K562 (cell line): ENCODE data around the gene KLHL33. TPM values are rescaled to one million over a fixed set of nuclear protein-coding genes. Genes with fewer than 3 reads are reported as not detected.
A peak's percentile ranks its signal among the peaks of the same experiment; 100 is the strongest.

Source experiments
- ARHGAP35 ChIP-seq: fragments of 450-650 bp; IDR thresholded peaks from 2 replicates; pipeline ENCODE4 v1.6.1; 2018; ENCODE audit not compliant: partially characterized antibody
- CLOCK ChIP-seq: fragments of 250-450 bp; sonication (Bioruptor Pico); IDR thresholded peaks from 2 replicates; pipeline ENCODE4 v1.4.0; 2020; ENCODE audit warnings: mild to moderate bottlenecking, moderate library complexity, borderline replicate concordance
- FUS ChIP-seq: fragments of 200-400 bp; formaldehyde crosslinking; optimal IDR thresholded peaks from 2 replicates; pipeline ENCODE3; 2017; ENCODE audit warnings: low read depth, low read length
- HMG20B ChIP-seq: fragments of 250-450 bp; sonication (Bioruptor Pico); IDR thresholded peaks from 2 replicates; pipeline ENCODE4 v1.5.0; 2021; ENCODE audit warnings: mild to moderate bottlenecking
- HNRNPK ChIP-seq: fragments of 200-400 bp; formaldehyde crosslinking; IDR thresholded peaks from one replicate; pipeline ENCODE4 v1.6.1; 2018; ENCODE audit warnings: mild to moderate bottlenecking, low read depth, low read length; ENCODE audit not compliant: poor library complexity, severe bottlenecking
- HNRNPL ChIP-seq: fragments of 200-400 bp; formaldehyde crosslinking; IDR thresholded peaks from 2 replicates; pipeline ENCODE4 v1.6.1; 2017; ENCODE audit warnings: low read depth, mild to moderate bottlenecking, low read length
- ILK ChIP-seq: fragments of 450-650 bp; IDR thresholded peaks from 2 replicates; pipeline ENCODE4 v1.6.1; 2016; ENCODE audit warnings: missing genetic modification characterization, low read depth, mild to moderate bottlenecking, missing compliant biosample characterization, moderate library complexity, borderline replicate concordance
- MTF1 ChIP-seq: fragments of 250-450 bp; sonication (Bioruptor Pico); IDR thresholded peaks from 2 replicates; pipeline ENCODE4 v1.9.0; 2021; ENCODE audit warnings: moderate library complexity, mild to moderate bottlenecking, inconsistent platforms, borderline replicate concordance
- POLR2AphosphoS5 ChIP-seq: IDR thresholded peaks from 2 replicates; pipeline ENCODE4 v1.6.1; 2011; ENCODE audit warnings: mild to moderate bottlenecking, low read depth, low read length, moderate library complexity; ENCODE audit not compliant: control insufficient read depth, insufficient read depth
- SFPQ ChIP-seq: fragments of 200-400 bp; formaldehyde crosslinking; IDR thresholded peaks from 2 replicates; pipeline ENCODE4 v1.6.1; 2017; ENCODE audit warnings: mild to moderate bottlenecking, low read depth, low read length, moderate library complexity
- SIN3B ChIP-seq: fragments of 450-650 bp; IDR thresholded peaks from 2 replicates; pipeline ENCODE4 v1.6.1; 2017; ENCODE audit warnings: low read depth, mild to moderate bottlenecking, moderate library complexity
- TAF9B ChIP-seq: fragments of 450-650 bp; IDR thresholded peaks from 2 replicates; pipeline ENCODE4 v1.6.1; 2018; ENCODE audit warnings: mild to moderate bottlenecking; ENCODE audit not compliant: partially characterized antibody
- ZNF175 ChIP-seq: fragments of 200-800 bp; sonication (Bioruptor generic); IDR thresholded peaks from 2 replicates; pipeline ENCODE4 v1.6.1; 2016; ENCODE audit warnings: low read depth, mild to moderate bottlenecking, missing genetic modification characterization, missing compliant biosample characterization
- ZNF395 ChIP-seq: fragments of 200-800 bp; sonication (Bioruptor generic); IDR thresholded peaks from 2 replicates; pipeline ENCODE4 v1.6.1; 2017; ENCODE audit warnings: missing genetic modification characterization, missing compliant biosample characterization
- ZNF75A ChIP-seq: fragments of 450-650 bp; formaldehyde crosslinking; IDR thresholded peaks from 2 replicates; pipeline ENCODE4 v1.4.0; 2020; ENCODE audit warnings: mild to moderate bottlenecking
- ZNF764 ChIP-seq: fragments of 250-450 bp; sonication (Bioruptor Pico); IDR thresholded peaks from 2 replicates; pipeline ENCODE4 v1.4.0; 2020; ENCODE audit warnings: low read depth, mild to moderate bottlenecking, moderate library complexity
- polyA plus RNA-seq, 8 experiments: library from polyadenylated mRNA; depleted of rRNA in 4 of 8; stranded (reverse) in 5 of 8; unstranded in 3 of 8; fragments of >200 nt; fragmentation: Nextera tagmentation in 2 of 8; fragmentation: Illumina TruSeq in 1 of 8; extraction: Ambion mirVana in 2 of 8; extraction: Trizol in 1 of 8; gene quantifications; 2 replicates each; pipeline versions ENCODE4 v1.2.1 to v1.2.3, GENCODE V29; 2011 to 2014; ENCODE audit warnings: inconsistent platforms in 1 of 8, missing spikeins in 1 of 8
- total RNA-seq, 7 experiments: library from RNA; depleted of rRNA in 6 of 7; stranded (reverse); fragments of >200 nt in 6 of 7; fragmentation: Illumina TruSeq in 2 of 7; extraction: Trizol in 2 of 7; gene quantifications; 2 replicates each; pipeline versions ENCODE4 v1.2.1 to v1.2.3, GENCODE V29; 2011 to 2021; ENCODE audit warnings: low replicate concordance in 1 of 7
- TF ChIP-seq, protein P1 (sequence below): fragments of 250-450 bp; sonication (Bioruptor Pico); IDR thresholded peaks from 2 replicates; pipeline ENCODE4 v1.8.0; 2021; ENCODE audit warnings: moderate library complexity, mild to moderate bottlenecking, inconsistent platforms

The KLHL33 gene
- total and polyA plus RNA-seq, 9 of the 15 experiments (the other 6 are each of a cell fraction or from before 2014, with no cell fraction given) = 0.04 to 0.27 (median 0.13) TPM; not detected in 6

DNA sequence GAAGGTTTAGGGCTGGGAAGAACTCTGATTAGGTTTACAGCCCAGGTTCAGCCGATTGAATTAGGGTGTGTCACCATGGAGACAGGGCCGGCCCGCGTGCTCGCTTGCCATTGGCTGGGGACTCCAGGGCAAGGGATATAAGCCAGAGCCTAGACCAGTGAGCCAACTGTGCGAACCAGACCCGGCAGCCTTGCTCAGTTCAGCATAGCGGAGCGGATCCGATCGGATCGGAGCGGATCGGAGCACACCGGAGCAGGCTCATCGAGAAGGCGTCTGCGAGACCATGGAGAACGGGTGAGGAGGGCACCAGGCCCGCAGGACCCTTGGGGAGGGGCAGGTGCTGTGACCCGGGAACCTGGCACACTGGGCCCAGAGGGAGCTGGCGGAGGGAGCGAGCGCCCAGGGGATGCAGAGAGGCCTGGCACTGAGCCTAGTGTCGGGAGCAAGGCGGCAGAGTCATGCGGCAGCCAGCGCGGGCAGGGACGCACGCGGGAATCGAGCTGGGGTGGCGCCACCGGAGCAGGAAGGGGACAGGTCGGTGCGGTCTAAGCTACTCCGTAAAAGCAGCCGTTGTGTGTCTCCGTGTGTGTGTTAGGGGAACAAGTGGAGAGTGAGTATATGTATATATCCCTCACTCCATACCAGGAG, 33.4 kb upstream of the KLHL33 start, which contains the start of gene PNP (continued):
- no peak for TF ChIP-seq SFPQ
- TF ChIP-seq ILK (tag) = no peak
- TF ChIP-seq SIN3B = no peak
- TF ChIP-seq HMG20B (CRISPR knock-in tag) = no peak
- TF ChIP-seq HNRNPL = 0 out of 2 replicates have a peak, but pooled peaks have one; percentile 43
- TF ChIP-seq ZNF395 (CRISPR knock-in tag) = no peak
- TF ChIP-seq FUS = no peak
- TF ChIP-seq TAF9B = peak; percentile 85
- no peak for TF ChIP-seq ZNF175
- TF ChIP-seq HNRNPK = no peak
- no peak for TF ChIP-seq ARHGAP35
- no peak for TF ChIP-seq ZNF75A (CRISPR knock-in tag)
- TF ChIP-seq POLR2AphosphoS5 = peak; percentile 96
- TF ChIP-seq, protein P1, sequence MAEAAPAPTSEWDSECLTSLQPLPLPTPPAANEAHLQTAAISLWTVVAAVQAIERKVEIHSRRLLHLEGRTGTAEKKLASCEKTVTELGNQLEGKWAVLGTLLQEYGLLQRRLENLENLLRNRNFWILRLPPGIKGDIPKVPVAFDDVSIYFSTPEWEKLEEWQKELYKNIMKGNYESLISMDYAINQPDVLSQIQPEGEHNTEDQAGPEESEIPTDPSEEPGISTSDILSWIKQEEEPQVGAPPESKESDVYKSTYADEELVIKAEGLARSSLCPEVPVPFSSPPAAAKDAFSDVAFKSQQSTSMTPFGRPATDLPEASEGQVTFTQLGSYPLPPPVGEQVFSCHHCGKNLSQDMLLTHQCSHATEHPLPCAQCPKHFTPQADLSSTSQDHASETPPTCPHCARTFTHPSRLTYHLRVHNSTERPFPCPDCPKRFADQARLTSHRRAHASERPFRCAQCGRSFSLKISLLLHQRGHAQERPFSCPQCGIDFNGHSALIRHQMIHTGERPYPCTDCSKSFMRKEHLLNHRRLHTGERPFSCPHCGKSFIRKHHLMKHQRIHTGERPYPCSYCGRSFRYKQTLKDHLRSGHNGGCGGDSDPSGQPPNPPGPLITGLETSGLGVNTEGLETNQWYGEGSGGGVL (CRISPR knock-in tag) = no peak
- TF ChIP-seq CLOCK (CRISPR knock-in tag) = no peak
- TF ChIP-seq MTF1 = no peak
- no peak for TF ChIP-seq ZNF764 (CRISPR knock-in tag)
